GM12878 (cell line): ENCODE measurements around the gene RIMBP2. TPM values are rescaled to one million over a fixed set of nuclear protein-coding genes. Genes with fewer than 3 reads are reported as not detected.

ENCODE experiments used
- ATAC-seq: fragments of 200-7000 bp; cut with Tn5 transposase; 3 replicates; pipeline ENCODE4 v1.9.1; 2020; ENCODE audit warnings: mild to moderate bottlenecking, moderate library complexity
- BruUV-seq: library from RNA; stranded (reverse); fragments of 400-500 nt; replicated peaks from 2 replicates; lab custom pipeline; 2021; lab: Mats Ljungman, UMichigan
- CTCF ChIA-PET: fragments of 300-600 bp; sonication (Branson Sonifier 250); formaldehyde crosslinking; extraction: SDS; loops from one replicate; lab custom pipeline; 2021; ENCODE audit warnings: inconsistent platforms; lab: Yijun Ruan, JAX
- POLR2A ChIA-PET: fragments of 350-600 bp; formaldehyde crosslinking; extraction: SDS; loops from one replicate; lab custom pipeline; 2021; ENCODE audit warnings: inconsistent platforms; lab: Charles Lee
- RAD21 ChIA-PET: fragments of 300-600 bp; sonication (Branson Sonifier 250); formaldehyde crosslinking; loops from one replicate; lab custom pipeline; 2023; ENCODE audit warnings: antibody characterized with exemption; ENCODE audit not compliant: unreplicated experiment; lab: Charles Lee
- SMC1A ChIA-PET: fragments of 300-600 bp; sonication (Branson Sonifier 250); formaldehyde crosslinking; loops from one replicate; lab custom pipeline; 2023; ENCODE audit not compliant: unreplicated experiment, uncharacterized antibody; lab: Charles Lee
- DNase-seq: peaks from one replicate; pipeline ENCODE4 v3.0.0-alpha.2; 2011; ENCODE audit warnings: low read depth, low spot score
- FAIRE-seq: peaks from 3 replicates; lab custom pipeline; 2011; peaks lifted over from hg19 to GRCh38; lab: Jason Lieb, UNC
- H2AFZ ChIP-seq: 2 replicates; pipeline ENCODE4 v1.6.0; 2011; ENCODE audit warnings: low read depth, low read length, control low read depth; ENCODE audit not compliant: control insufficient read depth
- H3K27ac ChIP-seq: 2 replicates; pipeline ENCODE4 v1.5.1; 2011; ENCODE audit warnings: control low read depth; ENCODE audit not compliant: control insufficient read depth, insufficient read depth
- H3K27me3 ChIP-seq, 2 experiments: replicated peaks in 1 of 2; 2 replicates each; pipeline versions ENCODE4 v1.6.0 to v1.6.1; 2011; ENCODE audit warnings: low read length in 1 of 2; ENCODE audit not compliant: control insufficient read depth in 2 of 2, insufficient read depth in 2 of 2
- H3K36me3 ChIP-seq, 2 experiments: 2 replicates each; pipeline ENCODE4 v1.5.1; 2011; ENCODE audit warnings: low read length in 1 of 2; ENCODE audit not compliant: control insufficient read depth in 2 of 2, insufficient read depth in 2 of 2
- H3K4me1 ChIP-seq: 2 replicates; pipeline ENCODE4 v1.6.1; 2011; ENCODE audit warnings: mild to moderate bottlenecking, low read length, moderate library complexity, mixed read lengths; ENCODE audit not compliant: control insufficient read depth, insufficient read depth
- H3K4me2 ChIP-seq: 2 replicates; pipeline ENCODE4 v1.6.0; 2011; ENCODE audit warnings: control low read depth; ENCODE audit not compliant: control insufficient read depth, insufficient read depth
- H3K4me3 ChIP-seq: fragments of 200-600 bp; sonication (generic); 2 replicates; pipeline ENCODE4 v1.5.1; 2016
- H3K79me2 ChIP-seq: 2 replicates; pipeline ENCODE4 v1.6.0; 2011; ENCODE audit warnings: low read length; ENCODE audit not compliant: control insufficient read depth, insufficient read depth
- H3K9ac ChIP-seq: 2 replicates; pipeline ENCODE4 v1.8.0; 2011; ENCODE audit warnings: low read length, control low read depth, mixed read lengths; ENCODE audit not compliant: control insufficient read depth, insufficient read depth
- H3K9me3 ChIP-seq: replicated peaks from 3 replicates; pipeline ENCODE4 v1.5.1; 2011; ENCODE audit warnings: mild to moderate bottlenecking, low read length; ENCODE audit not compliant: control insufficient read depth, insufficient read depth
- H4K20me1 ChIP-seq: 2 replicates; pipeline ENCODE4 v1.6.0; 2011; ENCODE audit not compliant: control insufficient read depth, insufficient read depth
- HDAC6 ChIP-seq: fragments of 200-600 bp; sonication (generic); IDR thresholded peaks from one replicate; pipeline ENCODE4 v1.8.0; 2017; ENCODE audit warnings: antibody characterized with exemption; ENCODE audit not compliant: unreplicated experiment
- IKZF1 ChIP-seq: fragments of 450-650 bp; conservative IDR thresholded peaks from 2 replicates; pipeline ENCODE4 v1.6.1; 2017; ENCODE audit warnings: antibody characterized with exemption, mild to moderate bottlenecking
- KDM1A ChIP-seq: fragments of 200-600 bp; sonication (generic); IDR thresholded peaks from 2 replicates; pipeline ENCODE4 v1.6.1; 2016; ENCODE audit warnings: borderline replicate concordance
- LARP7 ChIP-seq: fragments of 450-650 bp; IDR thresholded peaks from 2 replicates; pipeline ENCODE4 v1.6.1; 2017; ENCODE audit warnings: mild to moderate bottlenecking
- MYB ChIP-seq: fragments of 150-350 bp; IDR thresholded peaks from 2 replicates; pipeline ENCODE4 v1.6.1; 2014; ENCODE audit warnings: mild to moderate bottlenecking, low read depth, low read length, borderline replicate concordance
- RCOR1 ChIP-seq: conservative IDR thresholded peaks from 2 replicates; pipeline ENCODE4 v1.6.1; 2012; ENCODE audit warnings: low read depth, low read length, improper control_type of control experiment
- SRF ChIP-seq, 2 experiments: IDR thresholded peaks; 2 replicates each; pipeline ENCODE4 v1.6.1; 2011; ENCODE audit warnings: low read depth in 2 of 2, low read length in 2 of 2, mild to moderate bottlenecking in 1 of 2, moderate library complexity in 1 of 2
- STAT1 ChIP-seq: fragments of 450-650 bp; conservative IDR thresholded peaks from 2 replicates; pipeline ENCODE4 v1.6.1; 2014; ENCODE audit warnings: antibody characterized with exemption, mild to moderate bottlenecking
- YY1 ChIP-seq: IDR thresholded peaks from 2 replicates; pipeline ENCODE4 v1.6.1; 2011; ENCODE audit warnings: low read depth, mild to moderate bottlenecking, low read length
- ZNF274 ChIP-seq: IDR thresholded peaks from one replicate; pipeline ENCODE4 v1.8.0; 2011; ENCODE audit not compliant: insufficient read length, insufficient read depth
- WGBS: methylation state at CpG from one replicate; pipeline ENCODE4 v1.1.6; 2016; ENCODE audit warnings: low lambda C conversion rate; ENCODE audit not compliant: insufficient replicate concordance, insufficient coverage; ENCODE audit errors: missing lambda C conversion rate; 5-methylcytosine and 5-hydroxymethylcytosine counted together
- in situ Hi-C: fragments of 300-500 bp; cut with MboI; formaldehyde crosslinking; loops from 9 replicates; pipeline ENCODE4 v1.14.3; 2018; ENCODE audit warnings: mixed read lengths
- intact Hi-C: fragments of 100-400 bp; cut with micrococcal nuclease; formaldehyde crosslinking; loops from one replicate; pipeline ENCODE4 v1.14.2; 2022; ENCODE audit not compliant: unreplicated experiment
- polyA plus RNA-seq, 11 experiments: library from polyadenylated mRNA; depleted of rRNA in 4 of 11; unstranded in 6 of 11; stranded (reverse) in 5 of 11; fragments of >200 nt; fragmentation: Nextera tagmentation in 4 of 11; fragmentation: Illumina TruSeq in 1 of 11; extraction: Ambion mirVana in 4 of 11; extraction: Trizol in 1 of 11; gene quantifications; 1 replicate in 1 of 11; 2 replicates in 10 of 11; pipeline versions ENCODE4 v1.2.1 to v1.2.3, GENCODE V29; 2011 to 2016; ENCODE audit warnings: inconsistent platforms in 2 of 11, missing spikeins in 2 of 11, low read depth in 1 of 11
- total RNA-seq, 4 experiments: library from RNA; depleted of rRNA in 3 of 4; stranded (reverse); fragments of >200 nt in 3 of 4; fragmentation: Illumina TruSeq in 1 of 4; extraction: Trizol in 1 of 4; gene quantifications; 2 replicates each; pipeline versions ENCODE4 v1.2.1 to v1.2.3, GENCODE V29; 2013 to 2021
- TF ChIP-seq, protein P1 (sequence below): fragments of 450-650 bp; IDR thresholded peaks from 2 replicates; pipeline ENCODE4 v1.6.1; 2017; ENCODE audit warnings: borderline replicate concordance
- TF ChIP-seq, protein P2 (sequence below): fragments of 450-650 bp; conservative IDR thresholded peaks from 2 replicates; pipeline ENCODE4 v1.6.1; 2017; ENCODE audit warnings: mild to moderate bottlenecking, moderate library complexity
- TF ChIP-seq, protein P3 (sequence below): fragments of 450-650 bp; formaldehyde crosslinking; IDR thresholded peaks from 2 replicates; pipeline ENCODE4 v1.4.0; 2020; ENCODE audit warnings: mild to moderate bottlenecking, moderate library complexity
- TF ChIP-seq, protein P4 (sequence below): fragments of 450-650 bp; formaldehyde crosslinking; IDR thresholded peaks from 2 replicates; pipeline ENCODE4 v1.5.0; 2022; ENCODE audit warnings: mild to moderate bottlenecking, missing genetic modification characterization

RIMBP2 gene
- total and polyA plus RNA-seq, 10 of the 15 experiments (the other 5 are each of a cell fraction or from before 2014, with no cell fraction given), result 0.04 to 2.9 (median 0.07) TPM; not detected in 1

DNA sequence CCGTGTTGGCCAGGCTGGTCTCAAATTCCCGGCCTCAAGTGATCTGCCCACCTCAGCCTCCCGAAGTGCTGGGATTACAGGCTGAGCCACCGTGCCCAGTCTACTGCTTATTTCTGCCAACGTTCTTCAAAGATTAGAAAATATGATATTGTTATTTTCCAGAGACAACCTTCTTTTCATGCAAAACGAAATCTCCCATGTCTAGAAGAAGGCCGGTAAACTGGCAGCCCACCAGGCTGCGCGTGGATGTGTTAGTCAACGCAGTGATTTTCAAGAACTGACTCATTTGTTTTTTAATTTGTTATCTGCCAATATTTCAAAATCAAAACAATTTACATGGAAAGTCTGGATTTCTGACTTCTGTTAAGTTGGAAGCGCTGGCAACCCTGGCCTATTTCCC lies 169.6 kb downstream of the RIMBP2 start (continued):
- TF ChIP-seq, protein P1, sequence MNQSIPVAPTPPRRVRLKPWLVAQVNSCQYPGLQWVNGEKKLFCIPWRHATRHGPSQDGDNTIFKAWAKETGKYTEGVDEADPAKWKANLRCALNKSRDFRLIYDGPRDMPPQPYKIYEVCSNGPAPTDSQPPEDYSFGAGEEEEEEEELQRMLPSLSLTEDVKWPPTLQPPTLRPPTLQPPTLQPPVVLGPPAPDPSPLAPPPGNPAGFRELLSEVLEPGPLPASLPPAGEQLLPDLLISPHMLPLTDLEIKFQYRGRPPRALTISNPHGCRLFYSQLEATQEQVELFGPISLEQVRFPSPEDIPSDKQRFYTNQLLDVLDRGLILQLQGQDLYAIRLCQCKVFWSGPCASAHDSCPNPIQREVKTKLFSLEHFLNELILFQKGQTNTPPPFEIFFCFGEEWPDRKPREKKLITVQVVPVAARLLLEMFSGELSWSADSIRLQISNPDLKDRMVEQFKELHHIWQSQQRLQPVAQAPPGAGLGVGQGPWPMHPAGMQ, result no peak
- TF ChIP-seq, protein P2, sequence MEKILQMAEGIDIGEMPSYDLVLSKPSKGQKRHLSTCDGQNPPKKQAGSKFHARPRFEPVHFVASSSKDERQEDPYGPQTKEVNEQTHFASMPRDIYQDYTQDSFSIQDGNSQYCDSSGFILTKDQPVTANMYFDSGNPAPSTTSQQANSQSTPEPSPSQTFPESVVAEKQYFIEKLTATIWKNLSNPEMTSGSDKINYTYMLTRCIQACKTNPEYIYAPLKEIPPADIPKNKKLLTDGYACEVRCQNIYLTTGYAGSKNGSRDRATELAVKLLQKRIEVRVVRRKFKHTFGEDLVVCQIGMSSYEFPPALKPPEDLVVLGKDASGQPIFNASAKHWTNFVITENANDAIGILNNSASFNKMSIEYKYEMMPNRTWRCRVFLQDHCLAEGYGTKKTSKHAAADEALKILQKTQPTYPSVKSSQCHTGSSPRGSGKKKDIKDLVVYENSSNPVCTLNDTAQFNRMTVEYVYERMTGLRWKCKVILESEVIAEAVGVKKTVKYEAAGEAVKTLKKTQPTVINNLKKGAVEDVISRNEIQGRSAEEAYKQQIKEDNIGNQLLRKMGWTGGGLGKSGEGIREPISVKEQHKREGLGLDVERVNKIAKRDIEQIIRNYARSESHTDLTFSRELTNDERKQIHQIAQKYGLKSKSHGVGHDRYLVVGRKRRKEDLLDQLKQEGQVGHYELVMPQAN, result no peak
- TF ChIP-seq KDM1A (no peak), RCOR1 (no peak), ZNF274 (no peak), STAT1 (no peak), HDAC6 (no peak), LARP7 (no peak), YY1 (no peak), MYB (no peak)

DNA sequence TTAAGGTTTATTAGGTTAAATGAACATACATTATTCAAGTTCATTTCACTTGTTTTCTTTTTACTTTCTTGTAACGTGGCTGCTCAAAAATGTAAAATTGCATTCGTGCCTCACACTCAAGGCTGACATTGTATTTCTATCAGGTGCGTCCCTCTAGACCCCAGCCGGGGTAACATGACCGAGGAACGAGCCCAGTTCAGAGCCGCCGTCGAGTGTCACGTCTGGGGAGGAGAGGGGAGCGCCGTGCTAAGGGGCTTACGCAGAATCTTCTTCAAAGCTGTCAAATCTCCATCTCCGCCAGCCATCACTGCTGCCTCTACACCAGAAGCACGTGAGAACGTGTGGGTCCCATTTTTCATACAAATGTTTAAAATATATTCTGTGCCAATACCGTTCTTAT lies 170.6 kb downstream of the RIMBP2 start:
- H4K20me1 ChIP-seq, result no peaks in the 10 kb centered on the region
- POLR2A ChIA-PET, result no interaction called here
- TF ChIP-seq, protein P3, sequence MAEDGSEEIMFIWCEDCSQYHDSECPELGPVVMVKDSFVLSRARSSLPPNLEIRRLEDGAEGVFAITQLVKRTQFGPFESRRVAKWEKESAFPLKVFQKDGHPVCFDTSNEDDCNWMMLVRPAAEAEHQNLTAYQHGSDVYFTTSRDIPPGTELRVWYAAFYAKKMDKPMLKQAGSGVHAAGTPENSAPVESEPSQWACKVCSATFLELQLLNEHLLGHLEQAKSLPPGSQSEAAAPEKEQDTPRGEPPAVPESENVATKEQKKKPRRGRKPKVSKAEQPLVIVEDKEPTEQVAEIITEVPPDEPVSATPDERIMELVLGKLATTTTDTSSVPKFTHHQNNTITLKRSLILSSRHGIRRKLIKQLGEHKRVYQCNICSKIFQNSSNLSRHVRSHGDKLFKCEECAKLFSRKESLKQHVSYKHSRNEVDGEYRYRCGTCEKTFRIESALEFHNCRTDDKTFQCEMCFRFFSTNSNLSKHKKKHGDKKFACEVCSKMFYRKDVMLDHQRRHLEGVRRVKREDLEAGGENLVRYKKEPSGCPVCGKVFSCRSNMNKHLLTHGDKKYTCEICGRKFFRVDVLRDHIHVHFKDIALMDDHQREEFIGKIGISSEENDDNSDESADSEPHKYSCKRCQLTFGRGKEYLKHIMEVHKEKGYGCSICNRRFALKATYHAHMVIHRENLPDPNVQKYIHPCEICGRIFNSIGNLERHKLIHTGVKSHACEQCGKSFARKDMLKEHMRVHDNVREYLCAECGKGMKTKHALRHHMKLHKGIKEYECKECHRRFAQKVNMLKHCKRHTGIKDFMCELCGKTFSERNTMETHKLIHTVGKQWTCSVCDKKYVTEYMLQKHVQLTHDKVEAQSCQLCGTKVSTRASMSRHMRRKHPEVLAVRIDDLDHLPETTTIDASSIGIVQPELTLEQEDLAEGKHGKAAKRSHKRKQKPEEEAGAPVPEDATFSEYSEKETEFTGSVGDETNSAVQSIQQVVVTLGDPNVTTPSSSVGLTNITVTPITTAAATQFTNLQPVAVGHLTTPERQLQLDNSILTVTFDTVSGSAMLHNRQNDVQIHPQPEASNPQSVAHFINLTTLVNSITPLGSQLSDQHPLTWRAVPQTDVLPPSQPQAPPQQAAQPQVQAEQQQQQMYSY (CRISPR knock-in tag), result no peak
- TF ChIP-seq SRF (IDR thresholded peaks at IDR 0.05; ENCODE audit: low read depth in 2 of 2, low read length in 2 of 2), result no peak
- no peak for TF ChIP-seq IKZF1
- TF ChIP-seq, protein P4, sequence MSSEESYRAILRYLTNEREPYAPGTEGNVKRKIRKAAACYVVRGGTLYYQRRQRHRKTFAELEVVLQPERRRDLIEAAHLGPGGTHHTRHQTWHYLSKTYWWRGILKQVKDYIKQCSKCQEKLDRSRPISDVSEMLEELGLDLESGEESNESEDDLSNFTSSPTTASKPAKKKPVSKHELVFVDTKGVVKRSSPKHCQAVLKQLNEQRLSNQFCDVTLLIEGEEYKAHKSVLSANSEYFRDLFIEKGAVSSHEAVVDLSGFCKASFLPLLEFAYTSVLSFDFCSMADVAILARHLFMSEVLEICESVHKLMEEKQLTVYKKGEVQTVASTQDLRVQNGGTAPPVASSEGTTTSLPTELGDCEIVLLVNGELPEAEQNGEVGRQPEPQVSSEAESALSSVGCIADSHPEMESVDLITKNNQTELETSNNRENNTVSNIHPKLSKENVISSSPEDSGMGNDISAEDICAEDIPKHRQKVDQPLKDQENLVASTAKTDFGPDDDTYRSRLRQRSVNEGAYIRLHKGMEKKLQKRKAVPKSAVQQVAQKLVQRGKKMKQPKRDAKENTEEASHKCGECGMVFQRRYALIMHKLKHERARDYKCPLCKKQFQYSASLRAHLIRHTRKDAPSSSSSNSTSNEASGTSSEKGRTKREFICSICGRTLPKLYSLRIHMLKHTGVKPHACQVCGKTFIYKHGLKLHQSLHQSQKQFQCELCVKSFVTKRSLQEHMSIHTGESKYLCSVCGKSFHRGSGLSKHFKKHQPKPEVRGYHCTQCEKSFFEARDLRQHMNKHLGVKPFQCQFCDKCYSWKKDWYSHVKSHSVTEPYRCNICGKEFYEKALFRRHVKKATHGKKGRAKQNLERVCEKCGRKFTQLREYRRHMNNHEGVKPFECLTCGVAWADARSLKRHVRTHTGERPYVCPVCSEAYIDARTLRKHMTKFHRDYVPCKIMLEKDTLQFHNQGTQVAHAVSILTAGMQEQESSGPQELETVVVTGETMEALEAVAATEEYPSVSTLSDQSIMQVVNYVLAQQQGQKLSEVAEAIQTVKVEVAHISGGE (CRISPR knock-in tag), result no peak

More for the DNA sequence above, 170.6 kb downstream of the RIMBP2 start:
- ATAC-seq (no peak), FAIRE-seq (no peak), DNase-seq (no peak)
- Histone ChIP-seq H3K27me3 (no peaks in the 10 kb centered on the region), H3K9me3 (peaks cover 3% of the 10 kb centered on the region; the same call in 2 of the 3 replicates), H3K27ac (no peak overlapping the region), H3K4me2 (no peak overlapping the region), H3K4me3 (no peak overlapping the region), H3K79me2 (no peaks in the 10 kb centered on the region), H3K9ac (no peak overlapping the region), H2AFZ (no peak overlapping the region), H3K4me1 (no peaks in the 10 kb centered on the region), H3K36me3 (no peaks in the 10 kb centered on the region)
- intact Hi-C loops (no loop called here), in situ Hi-C loops (no loop called here)
- RAD21 ChIA-PET, result no interaction called here
- no TSS peak for BruUV-seq
- SMC1A ChIA-PET, result no interaction called here
- CTCF ChIA-PET, result no interaction called here
- 22% methylated on average over 17 of the region's 17 CpGs for WGBS
